ENCODE data around the gene LRRK2.
"Not testable (repeated sequence)": the region's sequence is repeated elsewhere in the genome, so short reads cannot be mapped to it uniquely, and the experiment has no call there.

The LRRK2 gene

GRCh38 chr12:40197590-40197989, 27.2 kb upstream of the LRRK2 start:
- Histone ChIP-seq H3K4me1 (ENCODE audit: control insufficient read depth, insufficient read depth, low read length) (peaks cover 3% of the 10 kb centered on the region), H3K9ac (ENCODE audit: low read depth, low read length) (no peak overlapping the region), H3K4me3 (ENCODE audit: low read depth, low read length) (no peak overlapping the region), H3K36me3 (ENCODE audit: control insufficient read depth, insufficient read depth, low read length) (no peaks in the 10 kb centered on the region), H3K27me3 (ENCODE audit: control insufficient read depth, insufficient read depth, low read length) (no peaks in the 10 kb centered on the region), H3K9me3 (ENCODE audit: control insufficient read depth, insufficient read depth, low read length) (no peaks in the 10 kb centered on the region)

- peaks cover 3% of the 10 kb centered on the region for H3K4me1 ChIP-seq (ENCODE audit: control insufficient read depth, insufficient read depth, low read length)
- H3K27me3 ChIP-seq (ENCODE audit: control insufficient read depth, insufficient read depth, low read length), result no peaks in the 10 kb centered on the region
- H3K4me3 ChIP-seq (ENCODE audit: low read depth, low read length), result no peak overlapping the region
- no peaks in the 10 kb centered on the region for H3K9me3 ChIP-seq (ENCODE audit: control insufficient read depth, insufficient read depth, low read length)
- H3K36me3 ChIP-seq (ENCODE audit: control insufficient read depth, insufficient read depth, low read length), result no peaks in the 10 kb centered on the region
- no peak overlapping the region for H3K9ac ChIP-seq (ENCODE audit: low read depth, low read length)
Observed at GRCh38 chr12:40198601-40199000, 26.2 kb upstream of the LRRK2 start.

GRCh38 chr12:40202095-40203059, 22.4 kb upstream of the LRRK2 start:
- Histone ChIP-seq H3K9ac (ENCODE audit: low read depth, low read length) (no peak overlapping the region), H3K9me3 (ENCODE audit: control insufficient read depth, insufficient read depth, low read length) (no peaks in the 10 kb centered on the region), H3K36me3 (ENCODE audit: control insufficient read depth, insufficient read depth, low read length) (no peaks in the 10 kb centered on the region), H3K4me3 (ENCODE audit: low read depth, low read length) (no peak overlapping the region), H3K27me3 (ENCODE audit: control insufficient read depth, insufficient read depth, low read length) (no peaks in the 10 kb centered on the region), H3K4me1 (ENCODE audit: control insufficient read depth, insufficient read depth, low read length) (no peaks in the 10 kb centered on the region)

GRCh38 chr12:40203060-40203430, 21.8 kb upstream of the LRRK2 start:
- Histone ChIP-seq H3K4me3 (ENCODE audit: low read depth, low read length) (no peak overlapping the region), H3K36me3 (ENCODE audit: control insufficient read depth, insufficient read depth, low read length) (no peaks in the 10 kb centered on the region), H3K4me1 (ENCODE audit: control insufficient read depth, insufficient read depth, low read length) (no peaks in the 10 kb centered on the region), H3K27me3 (ENCODE audit: control insufficient read depth, insufficient read depth, low read length) (no peaks in the 10 kb centered on the region), H3K9me3 (ENCODE audit: control insufficient read depth, insufficient read depth, low read length) (no peaks in the 10 kb centered on the region), H3K9ac (ENCODE audit: low read depth, low read length) (no peak overlapping the region)

- no peaks in the 10 kb centered on the region for H3K27me3 ChIP-seq (ENCODE audit: control insufficient read depth, insufficient read depth, low read length)
- H3K4me3 ChIP-seq (ENCODE audit: low read depth, low read length), result no peak overlapping the region
- H3K4me1 ChIP-seq (ENCODE audit: control insufficient read depth, insufficient read depth, low read length), result no peaks in the 10 kb centered on the region
- no peaks in the 10 kb centered on the region for H3K36me3 ChIP-seq (ENCODE audit: control insufficient read depth, insufficient read depth, low read length)
- H3K9ac ChIP-seq (ENCODE audit: low read depth, low read length), result no peak overlapping the region
- no peaks in the 10 kb centered on the region for H3K9me3 ChIP-seq (ENCODE audit: control insufficient read depth, insufficient read depth, low read length)
Observed at GRCh38 chr12:40204337-40204736, 20.5 kb upstream of the LRRK2 start.

GRCh38 chr12:40207551-40207950, 17.2 kb upstream of the LRRK2 start:
- H3K36me3 ChIP-seq (ENCODE audit: control insufficient read depth, insufficient read depth, low read length), result no peaks in the 10 kb centered on the region
- no peak overlapping the region for H3K9ac ChIP-seq (ENCODE audit: low read depth, low read length)
- H3K4me1 ChIP-seq (ENCODE audit: control insufficient read depth, insufficient read depth, low read length), result no peaks in the 10 kb centered on the region
- H3K27me3 ChIP-seq (ENCODE audit: control insufficient read depth, insufficient read depth, low read length), result no peaks in the 10 kb centered on the region
- no peak overlapping the region for H3K4me3 ChIP-seq (ENCODE audit: low read depth, low read length)
- H3K9me3 ChIP-seq (ENCODE audit: control insufficient read depth, insufficient read depth, low read length), result no peaks in the 10 kb centered on the region

- Histone ChIP-seq H3K9me3 (ENCODE audit: control insufficient read depth, insufficient read depth, low read length) (no peaks in the 10 kb centered on the region), H3K4me1 (ENCODE audit: control insufficient read depth, insufficient read depth, low read length) (no peaks in the 10 kb centered on the region), H3K4me3 (ENCODE audit: low read depth, low read length) (no peak overlapping the region), H3K36me3 (ENCODE audit: control insufficient read depth, insufficient read depth, low read length) (no peaks in the 10 kb centered on the region), H3K9ac (ENCODE audit: low read depth, low read length) (no peak overlapping the region), H3K27me3 (ENCODE audit: control insufficient read depth, insufficient read depth, low read length) (no peaks in the 10 kb centered on the region)
Observed at GRCh38 chr12:40208707-40209446, 15.9 kb upstream of the LRRK2 start.

- no peak overlapping the region for H3K4me3 ChIP-seq (ENCODE audit: low read depth, low read length)
- no peaks in the 10 kb centered on the region for H3K36me3 ChIP-seq (ENCODE audit: control insufficient read depth, insufficient read depth, low read length)
- no peaks in the 10 kb centered on the region for H3K9me3 ChIP-seq (ENCODE audit: control insufficient read depth, insufficient read depth, low read length)
- H3K9ac ChIP-seq (ENCODE audit: low read depth, low read length), result no peak overlapping the region
- no peaks in the 10 kb centered on the region for H3K27me3 ChIP-seq (ENCODE audit: control insufficient read depth, insufficient read depth, low read length)
- no peaks in the 10 kb centered on the region for H3K4me1 ChIP-seq (ENCODE audit: control insufficient read depth, insufficient read depth, low read length)
Observed at GRCh38 chr12:40209886-40210285, 14.9 kb upstream of the LRRK2 start.

GRCh38 chr12:40211186-40211585, 13.6 kb upstream of the LRRK2 start:
- H3K4me1 ChIP-seq (ENCODE audit: control insufficient read depth, insufficient read depth, low read length); H3K9me3 ChIP-seq (ENCODE audit: control insufficient read depth, insufficient read depth, low read length); H3K27me3 ChIP-seq (ENCODE audit: control insufficient read depth, insufficient read depth, low read length); H3K36me3 ChIP-seq (ENCODE audit: control insufficient read depth, insufficient read depth, low read length); H3K4me3 ChIP-seq (ENCODE audit: low read depth, low read length); H3K9ac ChIP-seq (ENCODE audit: low read depth, low read length): not testable (repeated sequence)

GRCh38 chr12:40212566-40212965, 12.2 kb upstream of the LRRK2 start:
- Histone ChIP-seq H3K4me3 (ENCODE audit: low read depth, low read length) (no peak overlapping the region), H3K4me1 (ENCODE audit: control insufficient read depth, insufficient read depth, low read length) (no peaks in the 10 kb centered on the region), H3K9ac (ENCODE audit: low read depth, low read length) (no peak overlapping the region), H3K27me3 (ENCODE audit: control insufficient read depth, insufficient read depth, low read length) (no peaks in the 10 kb centered on the region), H3K36me3 (ENCODE audit: control insufficient read depth, insufficient read depth, low read length) (no peaks in the 10 kb centered on the region), H3K9me3 (ENCODE audit: control insufficient read depth, insufficient read depth, low read length) (no peaks in the 10 kb centered on the region)

- Histone ChIP-seq H3K4me3 (ENCODE audit: low read depth, low read length) (no peak overlapping the region), H3K27me3 (ENCODE audit: control insufficient read depth, insufficient read depth, low read length) (no peaks in the 10 kb centered on the region), H3K36me3 (ENCODE audit: control insufficient read depth, insufficient read depth, low read length) (no peaks in the 10 kb centered on the region), H3K9ac (ENCODE audit: low read depth, low read length) (no peak overlapping the region), H3K4me1 (ENCODE audit: control insufficient read depth, insufficient read depth, low read length) (no peaks in the 10 kb centered on the region), H3K9me3 (ENCODE audit: control insufficient read depth, insufficient read depth, low read length) (no peaks in the 10 kb centered on the region)
Observed at GRCh38 chr12:40215982-40216381, 8.8 kb upstream of the LRRK2 start.

Data from iPS-15b (cell line).